DND-41 (cell line): ENCODE measurements around the gene KCNN2.

Experiments used
- CTCF ChIP-seq: IDR thresholded peaks from 2 replicates; pipeline ENCODE4 v1.5.1; 2012; ENCODE audit warnings: borderline replicate concordance, low read length, moderate library complexity, mild to moderate bottlenecking; ENCODE audit not compliant: poor library complexity, severe bottlenecking; ENCODE audit errors: extremely low read depth
- EZH2 ChIP-seq: IDR thresholded peaks from 3 replicates; pipeline ENCODE4 v1.6.1; 2012; ENCODE audit warnings: borderline replicate concordance, low read depth, mild to moderate bottlenecking, moderate library complexity, low read length, inconsistent platforms; ENCODE audit not compliant: severe bottlenecking

- TF ChIP-seq EZH2 (no peak), CTCF (no peak)
Observed at GRCh38 chr5:114346181-114346580, 15.7 kb upstream of the KCNN2 start.
